Measurements from ENCODE around the gene STBD1.

- no peak for TF ChIP-seq POLR2A (IDR thresholded peaks at IDR 0.05)
- TF ChIP-seq, protein P1, sequence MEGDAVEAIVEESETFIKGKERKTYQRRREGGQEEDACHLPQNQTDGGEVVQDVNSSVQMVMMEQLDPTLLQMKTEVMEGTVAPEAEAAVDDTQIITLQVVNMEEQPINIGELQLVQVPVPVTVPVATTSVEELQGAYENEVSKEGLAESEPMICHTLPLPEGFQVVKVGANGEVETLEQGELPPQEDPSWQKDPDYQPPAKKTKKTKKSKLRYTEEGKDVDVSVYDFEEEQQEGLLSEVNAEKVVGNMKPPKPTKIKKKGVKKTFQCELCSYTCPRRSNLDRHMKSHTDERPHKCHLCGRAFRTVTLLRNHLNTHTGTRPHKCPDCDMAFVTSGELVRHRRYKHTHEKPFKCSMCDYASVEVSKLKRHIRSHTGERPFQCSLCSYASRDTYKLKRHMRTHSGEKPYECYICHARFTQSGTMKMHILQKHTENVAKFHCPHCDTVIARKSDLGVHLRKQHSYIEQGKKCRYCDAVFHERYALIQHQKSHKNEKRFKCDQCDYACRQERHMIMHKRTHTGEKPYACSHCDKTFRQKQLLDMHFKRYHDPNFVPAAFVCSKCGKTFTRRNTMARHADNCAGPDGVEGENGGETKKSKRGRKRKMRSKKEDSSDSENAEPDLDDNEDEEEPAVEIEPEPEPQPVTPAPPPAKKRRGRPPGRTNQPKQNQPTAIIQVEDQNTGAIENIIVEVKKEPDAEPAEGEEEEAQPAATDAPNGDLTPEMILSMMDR (IDR thresholded peaks at IDR 0.05) = no peak
These were observed 40.8 kb upstream of the STBD1 start for GRCh38 chr4:76265631-76266218.

Data from esophagus squamous epithelium (tissue), 4 donors.